ENCODE results near the gene OPN4. TPM values are rescaled to one million over a fixed set of nuclear protein-coding genes. Genes with fewer than 3 reads are reported as not detected.

The OPN4 gene
- total RNA-seq (not detected), total RNA-seq (0 to 0.09 (median 0) reads per million in 29 experiments)
- total RNA-seq (2013), result not detected

GRCh38 chr10:86654411-86655172, at the start of gene OPN4:
Gene OPN4, plus strand, starts transcription at chr10:86654547. Its CDS starts 237 bp downstream, at chr10:86654784.
- POLR2A ChIA-PET, result no interaction called here
- Histone ChIP-seq H3K27me3 (replicated peaks in 1 of 2; ENCODE audit: control insufficient read depth in 2 of 2, extremely low read depth in 1 of 2, insufficient read depth in 2 of 2, low read length in 1 of 2) (peaks cover 0 to 18% of the 10 kb centered on the region in 2 experiments), H3K27ac (ENCODE audit: low read length) (no peak within 1 kb of the TSS), H3K36me3 (ENCODE audit: control insufficient read depth in 2 of 2, extremely low read depth in 1 of 2, insufficient read depth in 1 of 2, low read length in 1 of 2) (no peaks in the 10 kb centered on the region), H3K9me3 (no peaks in the 10 kb centered on the region), H3K4me3 (ENCODE audit: control insufficient read depth in 1 of 2, extremely low read depth in 1 of 2, low read length in 1 of 2) (no peak within 1 kb of the TSS), H3K4me1 (ENCODE audit: control insufficient read depth in 1 of 2, extremely low read depth in 1 of 2, insufficient read depth in 2 of 2, low read length in 2 of 2) (no peaks in the 10 kb centered on the region)
- 79% methylated on average over 13 of the region's 17 CpGs for WGBS (ENCODE audit: insufficient coverage)
- no peak for DNase-seq
- no peaks in the 10 kb centered on the region for H3K9me3 Mint-ChIP-seq
- H3K27me3 Mint-ChIP-seq, result peaks cover 3 to 4% of the 10 kb centered on the region in 2 donors
- ATAC-seq (replicated peaks in 1 of 4), result no peak
- H3K27ac Mint-ChIP-seq, result no peak within 1 kb of the TSS
- no peaks in the 10 kb centered on the region for H3K36me3 Mint-ChIP-seq
- CTCF ChIA-PET, result no interaction called here
- no peaks in the 10 kb centered on the region for H3K4me1 Mint-ChIP-seq
- H3K4me3 Mint-ChIP-seq, result no peak within 1 kb of the TSS

DNA sequence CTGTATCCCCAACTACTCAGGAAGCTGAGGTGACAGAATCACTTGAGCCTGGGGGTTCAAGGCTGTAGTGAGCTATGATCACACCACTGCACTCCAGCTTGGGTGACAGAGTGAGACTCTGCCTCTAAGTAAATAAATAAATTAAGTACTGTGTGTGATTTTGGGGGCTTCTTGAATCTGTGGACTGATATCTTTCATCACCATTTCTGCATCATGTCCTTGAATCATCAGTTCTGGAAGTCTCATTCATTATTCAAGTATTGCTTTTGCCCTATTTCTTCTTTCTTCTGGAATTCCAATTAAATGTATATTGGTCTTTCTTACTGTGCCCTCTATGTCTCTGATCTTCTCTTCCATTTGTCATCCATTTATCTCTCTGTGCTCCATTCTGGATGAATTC, 46.7 kb upstream of the OPN4 start:
- Histone ChIP-seq H3K9me3 (no peaks in the 10 kb centered on the region), H3K4me1 (ENCODE audit: control insufficient read depth in 1 of 2, extremely low read depth in 1 of 2, insufficient read depth in 2 of 2, low read length in 2 of 2) (no peaks in the 10 kb centered on the region), H3K36me3 (ENCODE audit: control insufficient read depth in 2 of 2, extremely low read depth in 1 of 2, insufficient read depth in 1 of 2, low read length in 1 of 2) (no peaks in the 10 kb centered on the region), H3K4me3 (ENCODE audit: control insufficient read depth in 1 of 2, extremely low read depth in 1 of 2, low read length in 1 of 2) (no peak overlapping the region), H3K27ac (ENCODE audit: low read length) (no peak overlapping the region), H3K27me3 (replicated peaks in 1 of 2; ENCODE audit: control insufficient read depth in 2 of 2, extremely low read depth in 1 of 2, insufficient read depth in 2 of 2, low read length in 1 of 2) (peaks cover 0 to 12% of the 10 kb centered on the region in 2 experiments)
- H3K27me3 Mint-ChIP-seq, result peaks cover 21 to 32% of the 10 kb centered on the region in 2 donors
- H3K9me3 Mint-ChIP-seq, result peaks cover 0 to 7% (median 0%) of the 10 kb centered on the region in 3 donors
- ChIA-PET POLR2A (no interaction called here), CTCF (no interaction called here)
- H3K4me1 Mint-ChIP-seq, result no peaks in the 10 kb centered on the region
- DNase-seq, result no peak
- H3K27ac Mint-ChIP-seq, result peak overlapping the region in 1 of 2 donors; percentile 14
- no peak for ATAC-seq (replicated peaks in 1 of 4)
- no peak overlapping the region for H3K4me3 Mint-ChIP-seq
- H3K36me3 Mint-ChIP-seq, result no peaks in the 10 kb centered on the region

DNA sequence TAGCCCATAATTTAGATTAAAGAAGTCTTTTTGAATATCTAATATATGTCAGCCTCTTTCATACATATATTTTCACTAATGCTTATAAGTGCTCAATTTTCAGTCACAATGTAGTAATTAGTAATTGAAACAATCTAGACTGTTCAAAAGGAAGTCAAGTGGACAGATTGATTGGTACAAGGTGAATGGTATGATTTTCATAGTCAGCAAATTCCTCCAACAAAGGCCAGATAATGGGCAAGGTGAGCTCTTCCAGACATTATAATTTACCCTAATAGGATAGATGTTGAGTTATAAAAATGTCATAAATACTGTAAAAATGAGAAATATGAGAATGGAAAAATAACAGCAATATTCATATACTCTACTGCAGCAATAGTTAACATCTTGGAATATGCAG, 44.4 kb upstream of the OPN4 start:
- no peaks in the 10 kb centered on the region for H3K36me3 ChIP-seq (ENCODE audit: control insufficient read depth in 2 of 2, extremely low read depth in 1 of 2, insufficient read depth in 1 of 2, low read length in 1 of 2)
- peaks cover 0 to 15% of the 10 kb centered on the region in 2 experiments for H3K27me3 ChIP-seq (replicated peaks in 1 of 2; ENCODE audit: control insufficient read depth in 2 of 2, extremely low read depth in 1 of 2, insufficient read depth in 2 of 2, low read length in 1 of 2)
- no peaks in the 10 kb centered on the region for H3K4me1 Mint-ChIP-seq
- H3K27me3 Mint-ChIP-seq, result peaks cover 31 to 42% of the 10 kb centered on the region in 2 donors
- no peak overlapping the region for H3K4me3 ChIP-seq (ENCODE audit: control insufficient read depth in 1 of 2, extremely low read depth in 1 of 2, low read length in 1 of 2)
- ATAC-seq (replicated peaks in 1 of 4) (no peak), DNase-seq (no peak)
- peaks cover 0 to 7% (median 0%) of the 10 kb centered on the region in 3 donors for H3K9me3 Mint-ChIP-seq
- POLR2A ChIA-PET, result no interaction called here
- no peaks in the 10 kb centered on the region for H3K36me3 Mint-ChIP-seq
- no peak overlapping the region for H3K27ac ChIP-seq (ENCODE audit: low read length)
- H3K9me3 ChIP-seq, result no peaks in the 10 kb centered on the region
- CTCF ChIA-PET, result no interaction called here
- no peak overlapping the region for H3K27ac Mint-ChIP-seq
- H3K4me1 ChIP-seq (ENCODE audit: control insufficient read depth in 1 of 2, extremely low read depth in 1 of 2, insufficient read depth in 2 of 2, low read length in 2 of 2), result no peaks in the 10 kb centered on the region
- H3K4me3 Mint-ChIP-seq, result no peak overlapping the region

DNA sequence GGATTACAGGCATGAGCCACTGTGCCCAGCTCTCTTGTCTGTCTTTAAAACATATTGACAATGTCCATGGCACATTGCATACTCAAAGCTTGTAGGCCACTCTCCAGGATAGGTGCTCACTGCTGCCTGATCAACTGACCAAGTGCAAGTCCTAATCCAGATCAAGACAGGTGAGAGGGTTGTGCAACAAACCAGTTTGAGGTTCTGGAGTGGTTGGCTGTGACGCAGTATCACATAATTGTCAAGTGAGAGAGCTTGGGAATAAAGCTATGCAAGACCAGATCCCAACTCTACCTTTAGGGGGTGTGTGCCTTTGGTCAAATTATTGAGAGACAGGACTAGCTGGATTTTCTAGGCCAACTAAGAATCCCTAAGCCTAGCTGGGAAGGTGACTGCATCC, 43.0 kb upstream of the OPN4 start:
- Histone ChIP-seq H3K9me3 (no peaks in the 10 kb centered on the region), H3K27me3 (replicated peaks in 1 of 2; ENCODE audit: control insufficient read depth in 2 of 2, extremely low read depth in 1 of 2, insufficient read depth in 2 of 2, low read length in 1 of 2) (peaks cover 0 to 16% of the 10 kb centered on the region in 2 experiments), H3K4me3 (ENCODE audit: control insufficient read depth in 1 of 2, extremely low read depth in 1 of 2, low read length in 1 of 2) (no peak overlapping the region), H3K36me3 (ENCODE audit: control insufficient read depth in 2 of 2, extremely low read depth in 1 of 2, insufficient read depth in 1 of 2, low read length in 1 of 2) (no peaks in the 10 kb centered on the region), H3K4me1 (ENCODE audit: control insufficient read depth in 1 of 2, extremely low read depth in 1 of 2, insufficient read depth in 2 of 2, low read length in 2 of 2) (no peaks in the 10 kb centered on the region), H3K27ac (ENCODE audit: low read length) (no peak overlapping the region)
- no peak for DNase-seq
- ChIA-PET CTCF (no interaction called here), POLR2A (no interaction called here)
- Mint-ChIP-seq H3K9me3 (peaks cover 0 to 7% (median 0%) of the 10 kb centered on the region in 3 donors), H3K36me3 (no peaks in the 10 kb centered on the region), H3K27me3 (peaks cover 31 to 42% of the 10 kb centered on the region in 2 donors), H3K4me1 (no peaks in the 10 kb centered on the region), H3K27ac (no peak overlapping the region), H3K4me3 (no peak overlapping the region)
- ATAC-seq (replicated peaks in 1 of 4), result no peak
- WGBS (ENCODE audit: insufficient coverage), result no CpG with 5 or more reads among the region's 1 CpG

DNA sequence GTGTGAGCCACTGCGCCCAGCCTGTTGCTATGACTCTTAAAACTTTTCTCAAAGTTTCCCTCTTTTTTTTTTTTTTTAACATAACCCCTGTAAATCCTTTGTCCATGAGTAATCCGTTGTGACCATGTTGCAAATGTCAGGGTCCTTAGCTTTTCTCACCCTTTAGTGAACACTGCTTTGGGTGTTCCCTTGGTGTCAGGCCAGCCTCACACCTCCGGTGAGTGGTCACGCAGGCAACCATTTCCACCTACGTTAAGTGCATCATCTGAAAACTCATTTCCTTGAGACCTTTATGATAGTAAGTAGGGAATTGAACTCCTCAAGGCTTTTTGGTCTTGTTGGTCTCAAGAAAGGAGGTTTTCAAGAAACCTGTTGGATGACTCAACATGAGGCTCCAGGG, 41.3 kb upstream of the OPN4 start:
- Histone ChIP-seq H3K9me3 (no peaks in the 10 kb centered on the region), H3K27ac (ENCODE audit: low read length) (no peak overlapping the region), H3K27me3 (replicated peaks in 1 of 2; ENCODE audit: control insufficient read depth in 2 of 2, extremely low read depth in 1 of 2, insufficient read depth in 2 of 2, low read length in 1 of 2) (peaks cover 0 to 14% of the 10 kb centered on the region in 2 experiments), H3K4me1 (ENCODE audit: control insufficient read depth in 1 of 2, extremely low read depth in 1 of 2, insufficient read depth in 2 of 2, low read length in 2 of 2) (no peaks in the 10 kb centered on the region), H3K4me3 (ENCODE audit: control insufficient read depth in 1 of 2, extremely low read depth in 1 of 2, low read length in 1 of 2) (no peak overlapping the region), H3K36me3 (ENCODE audit: control insufficient read depth in 2 of 2, extremely low read depth in 1 of 2, insufficient read depth in 1 of 2, low read length in 1 of 2) (no peaks in the 10 kb centered on the region)
- WGBS (ENCODE audit: insufficient coverage), result 92% methylated on average over 1 of the region's 5 CpGs
- ChIA-PET POLR2A (no interaction called here), CTCF (interaction anchor here in 1 of 2 donors (0.6 kb wide), 1 partner anchor 1942 kb away, joined by 3 read pairs; no protein-coding TSS in a partner anchor)
- DNase-seq (no peak), ATAC-seq (replicated peaks in 1 of 4) (no peak)
- Mint-ChIP-seq H3K4me3 (no peak overlapping the region), H3K27me3 (peaks cover 27 to 38% of the 10 kb centered on the region in 2 donors), H3K36me3 (no peaks in the 10 kb centered on the region), H3K27ac (no peak overlapping the region), H3K4me1 (no peaks in the 10 kb centered on the region), H3K9me3 (peaks cover 2 to 6% (median 4%) of the 10 kb centered on the region in 3 donors)

DNA sequence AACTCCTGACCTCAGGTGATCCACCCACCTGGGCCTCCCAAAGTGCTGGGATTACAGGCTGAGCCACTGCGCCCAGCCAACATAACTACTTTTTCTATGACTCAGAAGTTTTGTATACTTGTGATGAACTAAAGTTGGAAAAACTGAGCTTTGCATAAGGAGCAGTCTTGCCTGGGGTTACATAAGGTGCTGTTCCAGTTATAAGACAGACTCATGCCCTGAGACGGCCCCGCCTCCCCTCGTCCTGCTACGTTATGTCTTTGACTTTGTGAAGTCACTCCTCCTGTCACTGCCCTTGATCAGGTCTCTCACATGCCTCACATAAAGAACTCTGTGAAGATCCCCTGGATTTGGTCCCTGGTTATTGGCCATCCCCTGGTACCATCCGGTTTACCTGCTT, 40.4 kb upstream of the OPN4 start:
- Histone ChIP-seq H3K27me3 (replicated peaks in 1 of 2; ENCODE audit: control insufficient read depth in 2 of 2, extremely low read depth in 1 of 2, insufficient read depth in 2 of 2, low read length in 1 of 2) (peaks cover 0 to 14% of the 10 kb centered on the region in 2 experiments), H3K27ac (ENCODE audit: low read length) (no peak overlapping the region), H3K9me3 (no peaks in the 10 kb centered on the region), H3K4me3 (ENCODE audit: control insufficient read depth in 1 of 2, extremely low read depth in 1 of 2, low read length in 1 of 2) (no peak overlapping the region), H3K36me3 (ENCODE audit: control insufficient read depth in 2 of 2, extremely low read depth in 1 of 2, insufficient read depth in 1 of 2, low read length in 1 of 2) (no peaks in the 10 kb centered on the region), H3K4me1 (ENCODE audit: control insufficient read depth in 1 of 2, extremely low read depth in 1 of 2, insufficient read depth in 2 of 2, low read length in 2 of 2) (no peaks in the 10 kb centered on the region)
- Mint-ChIP-seq H3K4me1 (no peaks in the 10 kb centered on the region), H3K27me3 (peaks cover 21 to 33% of the 10 kb centered on the region in 2 donors), H3K9me3 (peaks cover 2 to 4% (median 4%) of the 10 kb centered on the region in 3 donors), H3K27ac (no peak overlapping the region), H3K36me3 (no peaks in the 10 kb centered on the region), H3K4me3 (no peak overlapping the region)
- ChIA-PET POLR2A (no interaction called here), CTCF (no interaction called here)
- WGBS (ENCODE audit: insufficient coverage), result 87% methylated on average over 5 of the region's 6 CpGs
- ATAC-seq (replicated peaks in 1 of 4) (no peak), DNase-seq (no peak)
